HUES48 (cell line): ENCODE results near the gene MTHFD2L.

Experiments used
- H3K27ac ChIP-seq: one replicate; pipeline ENCODE4 v1.7.0; 2013; ENCODE audit warnings: low read depth, low read length, inconsistent platforms
- H3K27me3 ChIP-seq: 2 replicates; pipeline ENCODE4 v1.6.1; 2013; ENCODE audit warnings: mild to moderate bottlenecking, low read length; ENCODE audit not compliant: control insufficient read depth, insufficient read depth
- H3K36me3 ChIP-seq: 2 replicates; pipeline ENCODE4 v1.6.1; 2013; ENCODE audit warnings: low read length; ENCODE audit not compliant: control insufficient read depth, insufficient read depth
- H3K4me1 ChIP-seq: 2 replicates; pipeline ENCODE4 v1.6.1; 2013; ENCODE audit warnings: mild to moderate bottlenecking, low read length; ENCODE audit not compliant: control insufficient read depth, insufficient read depth
- H3K4me3 ChIP-seq: 2 replicates; pipeline ENCODE4 v1.5.1; 2013; ENCODE audit warnings: mild to moderate bottlenecking, low read depth, low read length
- H3K9ac ChIP-seq: 2 replicates; pipeline ENCODE4 v1.6.1; 2013; ENCODE audit warnings: mild to moderate bottlenecking, low read depth, low read length, moderate library complexity
- H3K9me3 ChIP-seq: 2 replicates; pipeline ENCODE4 v1.6.1; 2013; ENCODE audit warnings: low read length; ENCODE audit not compliant: control insufficient read depth, insufficient read depth

MTHFD2L gene

GRCh38 chr4:74157561-74158465, at the start of gene MTHFD2L:
Gene MTHFD2L, plus strand, starts transcription at chr4:74158118. Its CDS starts 21 bp downstream, at chr4:74158139.
- Histone ChIP-seq H3K27ac (peak within 1 kb of the TSS; percentile 88), H3K27me3 (no peaks in the 10 kb centered on the region), H3K9me3 (no peaks in the 10 kb centered on the region), H3K36me3 (peaks cover 31% of the 10 kb centered on the region), H3K4me1 (peaks cover 28% of the 10 kb centered on the region), H3K4me3 (peak within 1 kb of the TSS; percentile 82), H3K9ac (peak within 1 kb of the TSS; percentile 74)

- no peak overlapping the region for H3K27ac ChIP-seq
- H3K36me3 ChIP-seq = no peaks in the 10 kb centered on the region
- H3K4me3 ChIP-seq = no peak overlapping the region
- H3K9me3 ChIP-seq = no peaks in the 10 kb centered on the region
- no peak overlapping the region for H3K9ac ChIP-seq
- no peaks in the 10 kb centered on the region for H3K27me3 ChIP-seq
- H3K4me1 ChIP-seq = peaks cover 10% of the 10 kb centered on the region
Measured at GRCh38 chr4:74108457-74109115, 49.3 kb upstream of the MTHFD2L start.

GRCh38 chr4:74109116-74109869, 48.6 kb upstream of the MTHFD2L start:
- H3K9me3 ChIP-seq = no peaks in the 10 kb centered on the region
- peaks cover 10% of the 10 kb centered on the region for H3K4me1 ChIP-seq

GRCh38 chr4:74109870-74110605, 47.9 kb upstream of the MTHFD2L start:
- Histone ChIP-seq H3K36me3 (no peaks in the 10 kb centered on the region), H3K9me3 (no peaks in the 10 kb centered on the region), H3K4me1 (peaks cover 10% of the 10 kb centered on the region), H3K4me3 (no peak overlapping the region), H3K9ac (no peak overlapping the region), H3K27me3 (no peaks in the 10 kb centered on the region), H3K27ac (no peak overlapping the region)

More at GRCh38 chr4:74109116-74109869, 48.6 kb upstream of the MTHFD2L start:
- H3K27ac ChIP-seq = no peak overlapping the region
- H3K27me3 ChIP-seq = no peaks in the 10 kb centered on the region
- H3K36me3 ChIP-seq = no peaks in the 10 kb centered on the region
- H3K9ac ChIP-seq = no peak overlapping the region
- no peak overlapping the region; the same call in 1 of the 2 replicates for H3K4me3 ChIP-seq

- Histone ChIP-seq H3K4me3 (no peak overlapping the region), H3K36me3 (no peaks in the 10 kb centered on the region), H3K9me3 (no peaks in the 10 kb centered on the region), H3K4me1 (peaks cover 10% of the 10 kb centered on the region), H3K27me3 (no peaks in the 10 kb centered on the region), H3K27ac (no peak overlapping the region), H3K9ac (no peak overlapping the region)
Measured at GRCh38 chr4:74110670-74111069, 47.2 kb upstream of the MTHFD2L start.

- Histone ChIP-seq H3K27me3 (no peaks in the 10 kb centered on the region), H3K27ac (no peak overlapping the region), H3K9ac (no peak overlapping the region), H3K9me3 (no peaks in the 10 kb centered on the region), H3K36me3 (no peaks in the 10 kb centered on the region), H3K4me3 (no peak overlapping the region), H3K4me1 (peaks cover 10% of the 10 kb centered on the region)
Measured at GRCh38 chr4:74111306-74111975, 46.5 kb upstream of the MTHFD2L start.

- Histone ChIP-seq H3K4me1 (peaks cover 8% of the 10 kb centered on the region), H3K9ac (no peak overlapping the region), H3K9me3 (no peaks in the 10 kb centered on the region), H3K27me3 (no peaks in the 10 kb centered on the region), H3K4me3 (no peak overlapping the region), H3K27ac (no peak overlapping the region), H3K36me3 (no peaks in the 10 kb centered on the region)
Measured at GRCh38 chr4:74111990-74112389, 45.9 kb upstream of the MTHFD2L start.

- no peaks in the 10 kb centered on the region for H3K36me3 ChIP-seq
- no peak overlapping the region for H3K27ac ChIP-seq
- no peaks in the 10 kb centered on the region for H3K27me3 ChIP-seq
- peaks cover 8% of the 10 kb centered on the region for H3K4me1 ChIP-seq
- no peak overlapping the region for H3K9ac ChIP-seq
- H3K9me3 ChIP-seq = no peaks in the 10 kb centered on the region
- no peak overlapping the region for H3K4me3 ChIP-seq
Measured at GRCh38 chr4:74112399-74113105, 45.4 kb upstream of the MTHFD2L start.

- Histone ChIP-seq H3K9me3 (no peaks in the 10 kb centered on the region), H3K4me3 (no peak overlapping the region), H3K27ac (no peak overlapping the region), H3K9ac (no peak overlapping the region), H3K4me1 (peaks cover 7% of the 10 kb centered on the region), H3K36me3 (no peaks in the 10 kb centered on the region), H3K27me3 (no peaks in the 10 kb centered on the region)
Measured at GRCh38 chr4:74114234-74114633, 43.7 kb upstream of the MTHFD2L start.
